DOHH2 (cell line): ENCODE data around the gene CTSS.

Experiments
- H3F3A ChIP-seq: fragments of 200-600 bp; sonication (generic), shearing (Covaris generic); 2 replicates; pipeline ENCODE4 v1.6.0; 2016; ENCODE audit warnings: antibody characterized with exemption, mild to moderate bottlenecking; ENCODE audit not compliant: control insufficient read depth, insufficient read depth
- H3K27ac ChIP-seq: fragments of 200-600 bp; sonication (generic); 2 replicates; pipeline ENCODE4 v1.5.1; 2014; ENCODE audit warnings: low read depth, mild to moderate bottlenecking, low read length, moderate library complexity
- H3K27me3 ChIP-seq: fragments of 200-600 bp; sonication (generic); 2 replicates; pipeline ENCODE4 v1.6.1; 2014; ENCODE audit warnings: mild to moderate bottlenecking, low read length, mixed read lengths; ENCODE audit not compliant: control insufficient read depth
- H3K36me3 ChIP-seq: fragments of 200-600 bp; sonication (generic); 2 replicates; pipeline ENCODE4 v1.6.1; 2014; ENCODE audit warnings: mild to moderate bottlenecking, low read length, moderate library complexity, mixed read lengths; ENCODE audit not compliant: control insufficient read depth
- H3K4me1 ChIP-seq: fragments of 200-600 bp; sonication (generic); 2 replicates; pipeline ENCODE4 v1.6.1; 2014; ENCODE audit warnings: mild to moderate bottlenecking, low read length, mixed read lengths; ENCODE audit not compliant: control insufficient read depth
- H3K4me2 ChIP-seq: fragments of 200-600 bp; sonication (generic); 2 replicates; pipeline ENCODE4 v1.6.0; 2014; ENCODE audit warnings: mild to moderate bottlenecking, low read length, moderate library complexity
- H3K4me3 ChIP-seq: fragments of 200-600 bp; sonication (generic); 2 replicates; pipeline ENCODE4 v1.5.1; 2014; ENCODE audit warnings: mild to moderate bottlenecking, low read length, mixed read lengths
- H3K79me2 ChIP-seq: fragments of 200-600 bp; sonication (generic); 2 replicates; pipeline ENCODE4 v1.6.1; 2014; ENCODE audit warnings: mild to moderate bottlenecking, low read length, mixed read lengths; ENCODE audit not compliant: control insufficient read depth
- H3K9me2 ChIP-seq: fragments of 200-600 bp; sonication (generic); replicated peaks from 2 replicates; pipeline ENCODE4 v1.6.1; 2014; ENCODE audit warnings: mild to moderate bottlenecking, low read length, mixed read lengths; ENCODE audit not compliant: control insufficient read depth
- H3K9me3 ChIP-seq: fragments of 200-600 bp; sonication (generic); 2 replicates; pipeline ENCODE4 v1.6.1; 2014; ENCODE audit warnings: antibody characterized with exemption, low read length, mixed read lengths; ENCODE audit not compliant: control insufficient read depth, insufficient read depth
- H4K20me1 ChIP-seq: fragments of 200-600 bp; sonication (generic); 2 replicates; pipeline ENCODE4 v1.6.0; 2014; ENCODE audit warnings: low read depth, mild to moderate bottlenecking, antibody characterized with exemption, low read length, moderate library complexity; ENCODE audit not compliant: control insufficient read depth, insufficient read depth
- CTCF ChIP-seq: fragments of 200-600 bp; sonication (generic); IDR thresholded peaks from one replicate; pipeline ENCODE4 v1.5.1; 2014; ENCODE audit warnings: antibody characterized with exemption, mild to moderate bottlenecking, low read depth, low read length; ENCODE audit not compliant: poor library complexity, severe bottlenecking
- EZH2phosphoT487 ChIP-seq: fragments of 200-600 bp; sonication (generic); IDR thresholded peaks from 2 replicates; pipeline ENCODE4 v1.6.1; 2017; ENCODE audit warnings: borderline replicate concordance, mild to moderate bottlenecking, antibody characterized with exemption, low read length, moderate library complexity, mixed read lengths

CTSS gene

GRCh38 chr1:150761801-150762200, 3.8 kb downstream of the CTSS start:
- peaks cover 62% of the 10 kb centered on the region for H3K79me2 ChIP-seq
- no peaks in the 10 kb centered on the region for H3K9me2 ChIP-seq
- H3K27me3 ChIP-seq = no peaks in the 10 kb centered on the region
- H4K20me1 ChIP-seq = no peaks in the 10 kb centered on the region
- TF ChIP-seq CTCF (no peak), EZH2phosphoT487 (no peak)
- H3K4me2 ChIP-seq = no peak overlapping the region
- no peak overlapping the region for H3K27ac ChIP-seq
- peaks cover 34% of the 10 kb centered on the region for H3K4me1 ChIP-seq
- peaks cover 52% of the 10 kb centered on the region for H3K36me3 ChIP-seq
- H3K4me3 ChIP-seq = no peak overlapping the region
- no peaks in the 10 kb centered on the region for H3F3A ChIP-seq
- H3K9me3 ChIP-seq = peaks cover 7% of the 10 kb centered on the region

GRCh38 chr1:150760013-150760412, 5.6 kb downstream of the CTSS start:
- Histone ChIP-seq H3K36me3 (peaks cover 60% of the 10 kb centered on the region), H3K79me2 (peaks cover 57% of the 10 kb centered on the region), H3F3A (no peaks in the 10 kb centered on the region), H3K9me2 (no peaks in the 10 kb centered on the region), H3K9me3 (peaks cover 7% of the 10 kb centered on the region), H3K4me1 (peaks cover 27% of the 10 kb centered on the region), H3K27me3 (no peaks in the 10 kb centered on the region), H3K4me3 (no peak overlapping the region), H4K20me1 (no peaks in the 10 kb centered on the region), H3K27ac (no peak overlapping the region), H3K4me2 (no peak overlapping the region)
- TF ChIP-seq EZH2phosphoT487 = no peak
- no peak for TF ChIP-seq CTCF

DNA sequence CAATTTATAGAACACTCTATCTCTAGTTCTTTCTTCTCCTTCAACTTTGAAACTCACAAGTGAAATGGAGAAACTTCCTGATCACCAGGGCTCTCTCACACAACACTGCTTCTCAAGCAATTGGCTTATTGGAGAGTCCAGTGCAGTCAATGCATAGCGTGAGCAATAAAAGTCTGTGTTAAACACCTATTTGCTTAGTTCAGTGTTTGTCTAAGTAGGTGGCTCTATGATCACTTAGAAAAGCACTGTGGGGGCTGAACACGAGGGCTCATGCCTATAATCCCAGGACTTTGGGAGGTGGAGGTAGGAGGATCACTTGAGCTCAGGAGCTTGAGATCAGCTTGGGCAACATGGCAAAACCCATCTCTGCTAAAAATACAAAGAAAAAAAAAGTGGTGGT, 12.2 kb downstream of the CTSS start:
- H3K9me3 ChIP-seq = no peaks in the 10 kb centered on the region
- H3K79me2 ChIP-seq = no peaks in the 10 kb centered on the region
- no peak overlapping the region for H3K4me3 ChIP-seq
- no peak for TF ChIP-seq EZH2phosphoT487
- H3K27ac ChIP-seq = no peak overlapping the region
- H3K4me2 ChIP-seq = no peak overlapping the region
- H3K4me1 ChIP-seq = no peaks in the 10 kb centered on the region
- no peaks in the 10 kb centered on the region for H3K9me2 ChIP-seq
- peaks cover 74% of the 10 kb centered on the region for H3K36me3 ChIP-seq
- no peaks in the 10 kb centered on the region for H4K20me1 ChIP-seq
- H3K27me3 ChIP-seq = no peaks in the 10 kb centered on the region
- no peaks in the 10 kb centered on the region for H3F3A ChIP-seq

GRCh38 chr1:150751443-150751842, 14.1 kb downstream of the CTSS start:
- Histone ChIP-seq H3K4me1 (no peaks in the 10 kb centered on the region), H3F3A (no peaks in the 10 kb centered on the region), H3K9me2 (no peaks in the 10 kb centered on the region), H3K4me3 (no peak overlapping the region), H4K20me1 (no peaks in the 10 kb centered on the region), H3K27me3 (no peaks in the 10 kb centered on the region), H3K27ac (no peak overlapping the region), H3K9me3 (no peaks in the 10 kb centered on the region), H3K79me2 (no peaks in the 10 kb centered on the region), H3K36me3 (peaks cover 75% of the 10 kb centered on the region), H3K4me2 (no peak overlapping the region)
- TF ChIP-seq EZH2phosphoT487 (no peak), CTCF (no peak)
